ENCODE data around the gene EIF4E3.

GRCh38 chr3:71704915-71705314 is 20.3 kb downstream of the EIF4E3 start:
- TF ChIP-seq POLR2A (IDR thresholded peaks at IDR 0.05; ENCODE audit: low read depth, low read length) (no peak), SPI1 (IDR thresholded peaks at IDR 0.05; ENCODE audit: low read depth, low read length) (no peak)

Data from GM12891 (cell line).